Frontal cortex (tissue), 4 donors: ENCODE data around the gene CACHD1. TPM values are rescaled to one million over a fixed set of nuclear protein-coding genes. Genes with fewer than 3 reads are reported as not detected.

Source experiments
- DNase-seq, 2 donors: peaks; one replicate each; pipeline ENCODE4 v3.0.0; 2012; ENCODE audit warnings: low spot score in 2 of 2
- FAIRE-seq: peaks from 2 replicates; lab custom pipeline; 2012; peaks lifted over from hg19 to GRCh38; lab: Jason Lieb, UNC
- total RNA-seq: library from RNA; depleted of rRNA; stranded (reverse); fragments of >200 nt; gene quantifications from one replicate; pipeline ENCODE4 v1.2.3, GENCODE V29; 2014
- donor health status: control.
- donor health status: control.
- donor health status: control.

Gene CACHD1
- total RNA-seq = 17.5 TPM

DNA sequence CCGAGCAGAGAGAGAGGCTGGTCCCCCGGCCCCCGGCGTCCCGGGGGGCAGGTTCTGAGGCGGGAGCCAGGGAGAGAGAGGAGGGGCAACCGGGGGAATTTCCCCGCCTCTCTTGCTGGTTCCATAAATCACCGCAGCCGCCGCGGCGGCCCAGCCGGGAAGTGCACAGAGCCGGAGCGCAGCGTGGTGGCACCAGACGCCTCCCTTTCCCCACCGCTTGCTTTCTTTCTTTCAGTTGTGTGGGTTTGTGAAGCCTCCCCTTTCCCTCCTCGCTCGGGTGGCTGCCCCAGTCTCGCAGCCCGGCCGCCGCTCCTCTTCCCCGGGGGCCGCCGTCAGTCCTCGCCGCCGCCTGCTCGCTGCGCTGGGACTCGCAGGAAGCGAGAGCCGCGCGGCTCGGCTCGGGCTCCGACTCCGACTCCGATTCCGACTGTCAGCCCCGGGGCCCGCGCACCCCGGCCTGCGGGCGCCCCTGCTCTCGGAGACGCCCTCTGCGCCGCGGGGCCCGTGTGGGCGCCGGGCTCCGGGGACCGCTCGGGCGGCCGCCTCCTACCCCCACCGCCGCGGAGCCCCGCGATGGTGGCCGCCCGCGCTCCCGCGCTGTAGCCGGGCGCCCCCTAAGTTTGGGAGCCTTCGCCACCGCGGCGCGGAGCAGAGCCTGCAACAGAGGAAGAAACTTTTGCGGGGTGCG, at the start of gene CACHD1:
Gene CACHD1, plus strand, starts transcription at position 153 of the 688 bp plus-strand sequence. CDS start 616 bp downstream, outside the sequence.
- DNase-seq (peak; percentile 76 to 83), FAIRE-seq (no peak)

DNA sequence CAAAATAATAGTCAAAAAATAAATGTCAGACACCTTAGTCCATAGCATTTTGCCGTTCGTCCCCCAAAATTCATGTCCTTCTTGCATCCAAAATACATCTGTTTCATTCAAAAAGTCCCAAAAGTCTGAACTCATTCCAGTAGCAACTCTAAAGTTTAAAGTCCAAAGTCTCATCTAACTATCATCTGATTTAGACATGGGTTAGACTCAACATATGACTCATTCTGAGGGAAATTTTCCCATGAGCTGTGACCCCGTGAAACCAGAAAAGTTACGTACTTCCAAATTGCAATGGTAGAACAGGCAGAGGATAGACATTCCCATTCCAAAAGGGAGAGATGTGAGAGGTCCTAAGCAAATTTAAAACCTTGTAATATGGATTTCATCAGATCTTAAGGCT, 48.6 kb upstream of the CACHD1 start:
- DNase-seq (no peak), FAIRE-seq (no peak)

DNA sequence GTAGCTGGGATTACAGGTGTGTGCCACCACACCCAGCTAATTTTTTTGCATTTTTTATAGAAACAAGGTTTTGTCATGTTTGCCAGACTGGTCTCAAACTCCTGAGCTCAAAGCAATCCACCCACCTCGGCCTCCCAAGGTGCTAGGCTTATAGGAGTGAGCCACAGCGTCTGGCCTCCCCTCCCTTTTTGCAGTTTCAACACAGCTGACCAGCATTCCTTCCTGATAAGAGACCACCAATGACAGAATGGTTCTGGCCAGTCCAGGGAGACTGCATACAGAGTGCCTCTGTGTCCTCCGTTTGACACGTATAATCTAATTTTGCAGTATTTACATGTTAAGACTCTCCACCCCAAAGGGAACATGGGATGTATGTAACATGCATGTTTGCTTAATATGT, 46.4 kb upstream of the CACHD1 start:
- FAIRE-seq = no peak
- DNase-seq = no peak

GRCh38 chr1:64424412-64424811, 45.5 kb upstream of the CACHD1 start:
- DNase-seq (no peak), FAIRE-seq (no peak)

GRCh38 chr1:64425521-64425920, 44.4 kb upstream of the CACHD1 start:
- no peak for FAIRE-seq

GRCh38 chr1:64426681-64427080, 43.2 kb upstream of the CACHD1 start:
- FAIRE-seq = no peak
- DNase-seq = no peak

More at GRCh38 chr1:64425521-64425920, 44.4 kb upstream of the CACHD1 start:
- DNase-seq = no peak

DNA sequence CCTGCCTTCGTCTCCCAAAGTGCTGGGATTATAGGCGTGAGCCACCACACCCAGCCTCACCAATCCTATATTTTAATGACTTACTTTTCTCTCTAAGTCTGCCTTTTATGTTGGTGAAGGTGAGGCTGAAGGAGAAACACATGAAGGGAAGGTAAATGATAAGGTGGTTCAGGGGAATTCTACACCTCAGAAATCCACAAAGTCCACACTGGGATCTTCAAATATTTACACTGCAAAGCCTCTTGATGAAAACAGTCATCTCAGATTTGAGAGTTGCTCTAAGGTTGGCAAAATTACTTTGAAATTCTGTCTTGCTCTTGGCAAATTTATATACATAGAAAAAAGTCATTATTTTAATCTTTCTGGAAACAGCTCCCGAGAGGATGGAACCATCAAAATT, 42.0 kb upstream of the CACHD1 start:
- FAIRE-seq (no peak), DNase-seq (no peak)

DNA sequence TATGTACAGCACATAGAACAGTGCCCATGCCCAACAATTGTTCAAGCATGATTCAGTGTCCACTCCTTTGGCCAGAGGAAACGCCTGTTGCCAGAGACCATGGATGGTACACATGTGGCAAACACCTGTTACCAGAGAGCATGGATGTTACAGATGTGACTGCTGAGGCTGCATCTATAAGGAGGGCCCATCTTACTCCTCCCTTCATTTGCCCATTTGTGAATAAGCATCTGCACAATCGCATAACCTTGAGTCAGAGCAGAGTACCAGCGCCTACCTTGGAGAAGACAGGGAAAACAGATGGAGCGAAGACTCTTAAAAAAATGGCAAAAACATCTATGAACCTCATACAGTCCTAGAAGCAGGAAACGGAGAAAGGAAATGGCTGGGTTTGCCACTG, 36.6 kb upstream of the CACHD1 start:
- no peak for DNase-seq
- FAIRE-seq = no peak

GRCh38 chr1:64433747-64434146, 36.2 kb upstream of the CACHD1 start:
- DNase-seq (no peak), FAIRE-seq (no peak)

GRCh38 chr1:64435000-64435399, 34.9 kb upstream of the CACHD1 start:
- no peak for DNase-seq
- no peak for FAIRE-seq

- FAIRE-seq (no peak), DNase-seq (no peak)
These were observed 32.5 kb upstream of the CACHD1 start for GRCh38 chr1:64437453-64437852.

GRCh38 chr1:64440183-64440826, 29.6 kb upstream of the CACHD1 start:
- FAIRE-seq (no peak), DNase-seq (no peak)

DNA sequence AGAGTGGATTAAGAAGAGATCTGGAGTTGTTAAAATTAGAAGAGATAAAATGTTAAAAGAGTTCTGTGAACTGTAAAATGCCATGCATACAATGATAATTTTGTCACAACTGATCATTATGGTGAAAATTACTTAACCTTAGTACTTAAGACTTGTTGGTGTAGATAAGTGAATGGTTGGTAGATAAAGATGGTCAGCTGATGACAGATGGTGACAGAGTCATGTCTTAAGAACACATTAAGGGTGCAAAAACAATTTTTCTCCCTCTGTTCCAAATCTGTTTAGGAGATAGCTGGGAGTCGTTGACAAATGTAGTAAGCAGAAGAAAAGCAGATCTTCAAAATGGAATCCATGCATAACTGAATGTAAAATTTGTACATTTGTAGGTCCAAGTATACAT, 18.5 kb upstream of the CACHD1 start:
- DNase-seq = no peak
- no peak for FAIRE-seq

GRCh38 chr1:64453688-64454087, 16.2 kb upstream of the CACHD1 start:
- DNase-seq (no peak), FAIRE-seq (no peak)

DNA sequence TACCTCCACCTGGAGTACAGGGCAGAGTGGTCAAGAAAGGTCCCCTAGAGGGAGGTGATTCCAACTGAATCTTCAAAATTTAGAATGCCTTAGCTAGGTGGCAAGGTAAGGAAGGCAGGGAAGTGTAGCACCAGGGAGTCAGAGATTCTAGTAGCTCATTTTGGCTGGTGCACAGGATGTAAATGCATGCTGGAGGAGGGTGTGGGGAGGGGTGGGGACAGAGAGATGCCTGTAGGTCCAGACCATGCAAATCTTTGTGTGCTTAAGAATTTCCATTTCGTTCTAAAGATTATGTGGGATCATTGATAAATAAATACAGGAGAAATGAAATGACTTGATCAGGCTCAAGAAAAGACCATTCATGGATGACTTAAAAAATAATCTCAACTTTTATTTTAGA, 11.0 kb upstream of the CACHD1 start:
- no peak for FAIRE-seq
- no peak for DNase-seq

- FAIRE-seq = no peak
- DNase-seq = no peak
These were observed 10.2 kb upstream of the CACHD1 start for GRCh38 chr1:64459743-64460142.

DNA sequence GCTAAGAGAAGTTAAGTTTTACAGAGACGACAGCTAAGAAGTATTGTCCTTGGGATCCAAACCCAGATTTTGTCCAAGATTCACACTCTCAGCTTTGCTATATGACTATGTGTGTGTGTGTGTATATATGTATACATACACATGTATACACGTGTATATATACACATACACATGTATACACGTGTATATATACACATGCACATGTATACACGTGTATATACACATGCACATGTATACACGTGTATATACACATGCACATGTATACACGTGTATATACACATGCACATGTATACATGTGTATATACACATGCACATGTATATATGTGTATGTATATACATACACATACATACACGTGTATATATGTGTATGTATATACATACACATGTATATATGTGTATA, 3.9 kb upstream of the CACHD1 start:
- FAIRE-seq = no peak
- no peak for DNase-seq

DNA sequence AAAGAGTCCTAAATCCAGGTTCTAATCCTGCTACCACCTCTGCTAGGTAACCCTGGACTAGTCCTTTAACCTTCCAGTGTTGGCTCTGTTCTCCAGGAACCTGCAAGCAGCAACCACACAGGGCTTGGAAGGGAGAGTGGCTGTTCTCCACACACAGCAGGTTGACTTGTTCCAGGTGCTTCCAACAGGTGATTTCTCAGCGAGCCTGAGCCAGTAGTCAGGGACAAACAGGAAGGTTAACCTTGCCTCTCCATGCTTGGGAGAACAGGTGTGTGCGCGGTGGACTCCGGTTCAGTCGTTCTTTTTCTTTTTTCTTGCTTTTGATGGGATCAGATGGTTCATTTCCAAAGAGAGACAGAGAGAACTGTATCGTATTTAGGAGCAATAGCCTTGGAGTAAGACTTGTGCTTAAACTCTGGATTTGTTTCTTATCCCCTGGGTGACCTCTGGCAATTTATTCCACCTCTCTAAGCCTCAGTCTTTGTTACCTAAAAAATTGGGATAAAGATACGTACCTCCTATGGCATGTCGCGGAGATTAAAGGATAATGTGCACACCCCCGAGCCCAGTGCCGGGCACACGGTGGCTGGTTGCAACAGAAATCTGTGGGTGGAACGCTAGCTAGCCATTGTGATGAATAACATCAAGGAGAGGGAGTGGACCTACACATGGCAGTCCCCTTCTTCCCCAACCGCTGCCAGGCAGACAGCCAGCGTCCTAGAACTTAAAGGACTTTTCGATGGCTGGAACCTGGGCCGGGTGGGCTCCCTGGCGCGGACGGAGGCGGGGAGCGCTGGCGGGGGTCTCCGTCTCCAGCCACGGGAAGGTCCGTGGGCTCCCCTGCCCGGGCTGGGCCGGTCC, 583 bp upstream of the CACHD1 start:
- DNase-seq (peak in 1 of 2 donors; percentile 34), FAIRE-seq (no peak)

DNA sequence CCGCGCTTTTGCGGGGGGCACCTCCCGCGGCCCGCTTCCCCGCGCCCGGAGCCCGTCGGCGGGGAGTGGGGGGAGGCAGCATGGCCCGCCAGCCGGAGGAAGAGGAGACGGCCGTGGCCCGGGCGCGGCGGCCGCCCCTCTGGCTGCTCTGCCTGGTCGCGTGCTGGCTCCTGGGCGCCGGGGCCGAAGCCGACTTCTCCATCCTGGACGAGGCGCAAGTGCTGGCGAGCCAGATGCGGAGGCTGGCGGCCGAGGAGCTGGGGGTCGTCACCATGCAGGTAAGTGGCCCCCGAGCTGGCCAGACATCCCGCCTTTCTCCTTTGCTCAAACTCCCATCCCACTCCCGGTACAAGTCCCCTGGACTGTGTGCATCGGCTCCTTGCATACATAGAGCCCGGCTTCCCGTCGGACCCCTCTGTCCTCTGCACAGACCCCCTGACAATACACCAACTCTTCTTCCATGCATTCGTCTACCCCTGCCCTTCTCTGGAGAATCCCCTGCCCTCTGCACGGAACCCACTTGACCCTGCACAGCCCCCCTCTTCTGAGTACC, 812 bp downstream of the CACHD1 start:
- DNase-seq (no peak), FAIRE-seq (no peak)

- peak; percentile 31 to 42 for DNase-seq
- no peak for FAIRE-seq
These were observed 1.5 kb downstream of the CACHD1 start for GRCh38 chr1:64471218-64472039.
